ENCODE measurements around the gene CRYZL1.
"Not testable (repeated sequence)": the region's sequence is repeated elsewhere in the genome, so short reads cannot be mapped to it uniquely, and the experiment has no call there.

CRYZL1 gene

DNA sequence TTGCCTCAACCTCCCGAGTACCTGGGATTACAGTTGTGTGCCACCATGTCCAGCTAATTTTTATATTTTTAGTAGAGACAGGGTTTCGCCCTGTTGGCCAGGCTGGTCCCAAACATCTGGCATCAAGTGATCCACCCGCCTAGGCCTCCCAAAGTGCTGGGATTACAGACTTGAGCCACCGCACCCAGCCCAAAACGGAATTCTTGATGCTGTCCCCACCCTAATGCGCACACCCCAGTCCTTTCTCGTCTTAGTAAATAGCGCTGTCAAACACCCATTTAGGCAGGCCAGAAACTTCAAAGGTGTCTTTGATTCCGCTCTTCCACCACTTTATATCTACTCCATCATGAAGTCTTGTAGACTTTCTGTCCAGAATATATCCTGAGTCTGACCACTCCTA is 35.9 kb upstream of the CRYZL1 start:
- Histone ChIP-seq H3K27me3 (replicated peaks; ENCODE audit: control insufficient read depth, insufficient read depth, low read length) (no peaks in the 10 kb centered on the region), H3K36me3 (ENCODE audit: control insufficient read depth, insufficient read depth, low read length) (no peaks in the 10 kb centered on the region), H3K4me3 (replicated peaks; ENCODE audit: low read depth, low read length) (no peak overlapping the region)
- DNase-seq (ENCODE audit: extremely low read depth, insufficient read length): no peak
- TF ChIP-seq, protein P1, sequence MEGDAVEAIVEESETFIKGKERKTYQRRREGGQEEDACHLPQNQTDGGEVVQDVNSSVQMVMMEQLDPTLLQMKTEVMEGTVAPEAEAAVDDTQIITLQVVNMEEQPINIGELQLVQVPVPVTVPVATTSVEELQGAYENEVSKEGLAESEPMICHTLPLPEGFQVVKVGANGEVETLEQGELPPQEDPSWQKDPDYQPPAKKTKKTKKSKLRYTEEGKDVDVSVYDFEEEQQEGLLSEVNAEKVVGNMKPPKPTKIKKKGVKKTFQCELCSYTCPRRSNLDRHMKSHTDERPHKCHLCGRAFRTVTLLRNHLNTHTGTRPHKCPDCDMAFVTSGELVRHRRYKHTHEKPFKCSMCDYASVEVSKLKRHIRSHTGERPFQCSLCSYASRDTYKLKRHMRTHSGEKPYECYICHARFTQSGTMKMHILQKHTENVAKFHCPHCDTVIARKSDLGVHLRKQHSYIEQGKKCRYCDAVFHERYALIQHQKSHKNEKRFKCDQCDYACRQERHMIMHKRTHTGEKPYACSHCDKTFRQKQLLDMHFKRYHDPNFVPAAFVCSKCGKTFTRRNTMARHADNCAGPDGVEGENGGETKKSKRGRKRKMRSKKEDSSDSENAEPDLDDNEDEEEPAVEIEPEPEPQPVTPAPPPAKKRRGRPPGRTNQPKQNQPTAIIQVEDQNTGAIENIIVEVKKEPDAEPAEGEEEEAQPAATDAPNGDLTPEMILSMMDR (IDR thresholded peaks at IDR 0.05; ENCODE audit: insufficient read depth, low read length, poor library complexity, severe bottlenecking): no peak

DNA sequence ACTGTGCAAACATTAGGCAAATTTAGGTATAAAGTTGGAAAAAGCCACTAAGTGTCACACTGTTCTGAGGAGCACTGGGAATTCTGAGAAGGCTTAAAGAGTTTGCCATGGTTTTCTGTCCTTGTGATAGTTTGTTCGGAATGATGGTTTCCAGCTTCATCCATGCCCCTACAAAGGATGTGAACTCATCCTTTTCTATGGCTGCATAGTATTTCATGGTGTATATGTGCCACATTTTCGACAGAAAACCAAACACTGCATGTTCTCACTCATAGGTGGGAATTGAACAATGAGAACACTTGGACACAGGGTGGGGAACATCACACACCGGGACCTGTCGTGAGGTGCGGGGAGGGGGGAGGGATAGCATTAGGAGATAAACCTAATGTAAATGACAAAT is 35.1 kb upstream of the CRYZL1 start:
- not testable (repeated sequence) for H3K27me3 ChIP-seq (replicated peaks; ENCODE audit: control insufficient read depth, insufficient read depth, low read length); H3K36me3 ChIP-seq (ENCODE audit: control insufficient read depth, insufficient read depth, low read length); H3K4me3 ChIP-seq (replicated peaks; ENCODE audit: low read depth, low read length); DNase-seq (ENCODE audit: extremely low read depth, insufficient read length)

DNA sequence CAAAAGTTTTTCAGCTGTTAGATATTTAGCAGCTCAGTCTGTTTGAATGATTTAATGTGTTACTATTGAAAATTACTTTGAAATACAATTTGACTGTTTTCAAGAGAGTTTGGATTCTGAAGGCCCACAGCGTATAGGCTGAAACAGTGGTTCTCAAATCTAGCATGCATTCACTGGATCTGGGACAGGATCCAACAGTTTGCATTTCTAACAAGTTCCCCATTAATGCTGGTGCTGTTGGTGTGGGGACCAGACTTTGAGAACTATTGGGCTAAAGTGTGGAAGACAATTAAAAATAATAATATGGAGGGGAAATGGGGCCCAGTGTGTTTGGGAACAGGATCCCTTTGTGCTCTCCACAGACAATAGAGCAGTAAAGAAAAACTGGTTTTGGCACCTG is 32.7 kb upstream of the CRYZL1 start:
- H3K36me3 ChIP-seq (ENCODE audit: control insufficient read depth, insufficient read depth, low read length): no peaks in the 10 kb centered on the region
- no peak for DNase-seq (ENCODE audit: extremely low read depth, insufficient read length)
- H3K4me3 ChIP-seq (replicated peaks; ENCODE audit: low read depth, low read length): no peak overlapping the region
- no peaks in the 10 kb centered on the region for H3K27me3 ChIP-seq (replicated peaks; ENCODE audit: control insufficient read depth, insufficient read depth, low read length)
- TF ChIP-seq, protein P1 (IDR thresholded peaks at IDR 0.05; ENCODE audit: insufficient read depth, low read length, poor library complexity, severe bottlenecking): no peak

DNA sequence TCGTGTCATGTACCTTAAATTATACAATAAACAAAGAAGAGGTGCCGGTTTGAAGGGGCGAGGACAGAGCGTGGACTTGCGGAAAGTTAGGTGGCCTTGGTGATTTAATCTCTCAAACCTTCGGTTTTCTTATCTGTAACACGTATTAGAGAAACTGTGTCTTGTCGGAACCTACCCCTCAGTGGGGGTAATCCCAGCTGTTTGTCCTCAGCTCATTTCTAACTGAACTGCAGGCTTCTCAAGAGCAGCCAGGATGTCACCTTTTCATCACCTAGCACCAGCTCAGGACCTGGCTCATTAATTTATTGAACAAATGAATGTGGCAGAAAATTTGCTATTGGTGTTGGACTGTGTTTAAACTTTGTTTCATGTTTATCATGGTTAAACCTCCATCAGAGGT is 31.9 kb upstream of the CRYZL1 start:
- Histone ChIP-seq H3K36me3 (ENCODE audit: control insufficient read depth, insufficient read depth, low read length) (no peaks in the 10 kb centered on the region), H3K27me3 (replicated peaks; ENCODE audit: control insufficient read depth, insufficient read depth, low read length) (no peaks in the 10 kb centered on the region), H3K4me3 (replicated peaks; ENCODE audit: low read depth, low read length) (no peak overlapping the region)
- TF ChIP-seq, protein P1 (IDR thresholded peaks at IDR 0.05; ENCODE audit: insufficient read depth, low read length, poor library complexity, severe bottlenecking): no peak
- no peak for DNase-seq (ENCODE audit: extremely low read depth, insufficient read length)

DNA sequence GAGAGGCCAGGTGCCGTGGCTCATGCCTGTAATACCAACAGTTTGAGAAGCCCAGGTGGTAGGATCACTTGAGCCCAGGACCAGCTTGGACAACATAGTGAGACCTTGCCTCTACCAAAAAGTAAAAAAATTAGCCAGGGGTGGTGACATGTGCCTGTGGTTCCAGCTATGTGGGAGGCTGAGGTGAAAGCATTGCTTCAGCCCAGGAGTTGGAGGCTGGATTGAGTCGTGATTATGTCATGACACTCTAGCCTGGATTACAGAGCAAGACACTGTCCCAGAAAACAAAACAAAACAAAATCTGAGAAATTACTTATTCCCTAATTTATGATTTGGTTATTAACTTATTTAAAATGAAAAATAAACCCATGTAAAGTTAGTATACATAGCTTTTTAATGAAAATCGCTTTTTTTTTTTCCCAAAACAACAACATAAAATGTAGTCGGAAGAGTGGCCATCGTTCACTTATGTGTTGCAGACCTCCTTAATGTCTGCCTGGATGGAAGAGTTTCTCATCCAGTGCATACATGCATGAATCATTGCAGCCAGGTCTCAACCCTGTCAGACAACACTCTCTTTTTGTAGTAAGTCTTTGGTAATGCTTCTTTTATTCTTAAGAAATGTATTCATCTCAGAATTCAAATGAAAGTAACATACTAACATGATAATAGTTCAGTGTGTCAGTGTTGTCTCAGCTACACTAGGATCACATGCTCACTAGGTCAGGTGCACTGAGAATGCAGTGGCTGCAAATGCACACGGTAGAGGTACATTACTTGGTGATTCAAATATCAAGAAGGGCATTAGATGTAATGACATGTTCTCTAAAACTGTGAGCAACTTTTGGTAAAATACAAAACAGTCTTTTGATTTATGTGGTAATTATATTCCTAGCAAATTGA is 28.8 kb upstream of the CRYZL1 start:
- Histone ChIP-seq H3K27me3 (replicated peaks; ENCODE audit: control insufficient read depth, insufficient read depth, low read length) (no peaks in the 10 kb centered on the region), H3K36me3 (ENCODE audit: control insufficient read depth, insufficient read depth, low read length) (no peaks in the 10 kb centered on the region), H3K4me3 (replicated peaks; ENCODE audit: low read depth, low read length) (no peak overlapping the region)
- TF ChIP-seq, protein P1 (IDR thresholded peaks at IDR 0.05; ENCODE audit: insufficient read depth, low read length, poor library complexity, severe bottlenecking): no peak
- DNase-seq (ENCODE audit: extremely low read depth, insufficient read length): no peak

DNA sequence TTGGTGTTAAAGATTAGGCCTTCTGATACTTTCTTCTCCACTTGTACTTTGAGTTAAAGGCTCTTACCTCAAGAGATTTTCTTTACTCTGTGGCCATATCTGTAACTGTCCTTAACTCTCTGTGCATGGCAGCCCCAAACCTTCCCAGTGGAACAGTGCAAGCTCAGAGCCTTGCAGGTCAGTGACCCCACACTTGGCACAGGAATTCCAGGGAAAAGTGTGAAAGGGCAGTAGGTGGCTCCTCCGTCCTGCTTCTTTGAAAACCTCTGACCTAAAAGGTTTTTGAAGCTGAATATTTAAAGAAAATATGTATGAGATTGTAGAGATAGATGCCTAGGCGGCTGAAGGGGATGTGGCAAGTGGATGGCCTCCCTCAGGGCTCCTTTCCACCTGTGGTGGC is 27.1 kb upstream of the CRYZL1 start:
- Histone ChIP-seq H3K36me3 (ENCODE audit: control insufficient read depth, insufficient read depth, low read length) (no peaks in the 10 kb centered on the region), H3K4me3 (replicated peaks; ENCODE audit: low read depth, low read length) (no peak overlapping the region), H3K27me3 (replicated peaks; ENCODE audit: control insufficient read depth, insufficient read depth, low read length) (no peaks in the 10 kb centered on the region)
- TF ChIP-seq, protein P1 (IDR thresholded peaks at IDR 0.05; ENCODE audit: insufficient read depth, low read length, poor library complexity, severe bottlenecking): no peak
- DNase-seq (ENCODE audit: extremely low read depth, insufficient read length): no peak

Measured in GM06990 (cell line).